Right renal cortex interstitium (tissue), 3 donors: Measurements from ENCODE around the gene ARFGAP2. TPM values are rescaled to one million over a fixed set of nuclear protein-coding genes. Genes with fewer than 3 reads are reported as not detected.

Experiments used
- DNase-seq, 3 donors: peaks; one replicate each; pipeline ENCODE4 v3.0.0-alpha.2; 2013; ENCODE audit warnings: low read depth in 3 of 3, low spot score in 2 of 3
- polyA plus RNA-seq, 3 donors: library from polyadenylated mRNA; unstranded; fragments of 120-200 nt; gene quantifications; one replicate each; pipeline ENCODE4 v1.2.1, GENCODE V29; 2013; ENCODE audit not compliant: insufficient read length in 3 of 3

The ARFGAP2 gene
- polyA plus RNA-seq, 3 donors = 80.1 to 81.6 (median 81.0) TPM

DNA sequence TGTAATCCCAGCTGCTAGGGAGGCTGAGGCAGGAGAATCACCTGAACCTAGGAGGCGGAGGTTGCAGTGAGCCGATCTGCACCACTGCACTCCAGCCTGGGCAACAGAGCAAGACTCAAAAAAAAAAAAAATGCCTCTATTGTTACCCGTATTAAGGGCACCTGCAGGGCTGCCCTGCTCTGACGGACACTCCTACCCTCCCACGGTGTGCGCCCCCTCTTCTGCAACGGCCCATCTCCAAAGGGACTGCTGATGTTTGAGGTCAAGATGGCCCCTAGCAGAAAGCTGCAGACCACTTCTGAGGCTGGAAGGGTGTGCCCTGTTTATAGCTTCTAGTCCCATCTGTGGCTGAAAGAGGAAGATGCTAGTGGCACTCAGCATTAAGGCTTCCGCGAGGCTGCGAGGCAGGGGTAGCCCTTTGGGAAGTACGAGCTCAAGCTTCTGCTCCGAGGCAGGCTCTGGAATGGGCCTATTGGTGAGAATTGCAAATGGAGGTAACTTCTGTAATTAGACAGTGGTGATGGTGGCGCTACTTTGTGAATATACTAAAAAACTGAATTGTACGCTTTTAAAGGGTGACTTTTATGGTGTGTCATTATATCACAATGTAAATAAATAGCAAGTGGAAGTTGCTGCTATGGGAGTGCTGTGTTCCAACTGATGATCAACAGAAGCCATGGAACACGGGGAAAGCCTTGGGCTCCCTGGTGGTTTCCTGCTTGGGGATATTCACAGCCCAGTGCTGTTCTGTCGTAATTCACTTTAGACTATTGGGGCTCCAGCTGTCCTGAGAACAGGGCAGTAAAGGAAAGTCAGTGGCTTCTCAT lies 24.3 kb downstream of the ARFGAP2 start:
- no peak for DNase-seq

DNA sequence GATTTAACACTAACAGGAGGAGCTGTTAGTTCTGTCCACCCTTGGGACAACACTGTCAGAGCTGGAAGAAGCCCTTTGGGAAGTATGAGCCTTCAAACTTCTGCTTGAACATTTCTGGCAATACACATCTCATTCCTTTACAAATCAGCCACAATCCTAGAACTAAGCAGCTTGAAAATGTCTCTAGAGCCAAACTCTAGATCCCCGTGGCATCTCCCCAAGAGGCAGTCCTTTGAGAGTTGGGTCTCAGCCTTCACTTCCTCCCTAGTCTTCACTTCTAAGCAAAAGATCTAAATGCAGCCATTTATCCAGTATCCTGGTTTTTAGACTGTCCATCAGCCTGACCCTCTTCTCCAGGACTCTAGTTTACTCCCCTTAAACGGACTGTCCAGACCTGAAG lies 26.9 kb downstream of the ARFGAP2 start:
- DNase-seq = no peak

DNA sequence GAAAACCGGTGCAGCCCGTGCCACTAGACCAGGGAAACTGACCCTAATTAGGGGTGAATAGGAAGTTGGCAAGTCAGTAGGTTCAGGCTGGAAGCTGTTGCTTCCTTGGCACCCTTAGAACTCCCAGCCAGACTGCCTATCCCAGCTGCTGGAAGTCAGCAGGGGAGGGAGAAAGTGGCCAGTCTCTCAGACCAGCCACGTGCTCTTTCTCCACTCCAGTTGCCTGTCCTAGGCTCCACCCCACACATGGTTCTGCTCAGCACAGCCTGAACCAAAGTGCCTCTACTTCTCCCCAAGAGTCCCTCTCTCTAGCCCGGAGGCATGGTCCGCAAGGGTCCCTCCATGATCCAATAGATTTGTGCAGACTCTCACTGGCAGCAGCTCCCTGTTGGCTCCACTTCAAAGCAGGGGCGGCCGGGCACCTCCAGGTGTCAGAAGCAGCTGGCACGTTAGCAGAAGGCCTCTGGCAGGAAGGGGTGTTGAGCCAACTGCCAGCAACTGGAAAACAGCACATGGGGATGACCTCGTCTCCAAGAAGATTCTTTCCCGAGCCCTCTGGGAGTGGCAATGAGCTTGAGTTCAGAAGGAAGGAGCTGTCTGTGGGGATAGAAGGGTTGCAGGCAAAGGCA lies 27.7 kb downstream of the ARFGAP2 start:
- DNase-seq = no peak

DNA sequence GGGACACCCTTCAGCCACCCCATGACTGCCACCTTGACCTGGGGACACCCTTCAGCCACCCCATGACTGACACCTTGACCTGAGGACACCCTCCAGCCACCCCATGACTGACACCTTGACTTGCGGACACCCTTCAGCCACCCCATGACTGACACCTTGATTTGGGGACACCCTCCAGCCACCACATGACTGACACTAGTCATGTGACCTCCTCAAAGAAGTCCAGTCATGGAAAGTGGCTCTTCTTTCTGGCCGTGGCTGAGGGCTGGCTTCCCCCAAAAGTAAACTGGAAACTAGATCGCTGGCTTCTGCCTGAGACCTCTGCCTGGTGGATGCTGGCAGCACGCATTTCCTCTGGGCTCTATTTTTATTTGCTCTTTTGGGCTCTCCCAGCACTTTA lies 28.4 kb downstream of the ARFGAP2 start:
- DNase-seq = no peak

DNA sequence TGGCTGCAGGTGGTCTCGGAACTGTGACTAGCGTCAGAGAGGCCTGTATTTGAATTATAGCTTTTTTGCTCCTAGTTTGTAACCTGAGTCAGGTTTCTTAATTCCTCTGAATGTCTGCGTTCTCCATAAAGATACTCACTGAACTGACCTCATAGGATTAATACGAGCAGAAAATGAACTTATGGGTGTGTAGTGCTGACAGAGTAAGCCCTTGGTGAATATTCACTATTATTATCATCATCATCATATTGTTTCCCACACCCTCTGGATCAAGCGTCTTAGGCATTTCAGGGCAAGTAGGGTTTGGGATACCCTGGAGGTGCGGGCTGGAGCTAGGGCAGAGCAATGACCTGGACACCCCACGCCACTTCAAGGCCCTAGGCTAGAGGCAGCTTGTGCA lies 29.0 kb downstream of the ARFGAP2 start:
- DNase-seq = no peak

DNA sequence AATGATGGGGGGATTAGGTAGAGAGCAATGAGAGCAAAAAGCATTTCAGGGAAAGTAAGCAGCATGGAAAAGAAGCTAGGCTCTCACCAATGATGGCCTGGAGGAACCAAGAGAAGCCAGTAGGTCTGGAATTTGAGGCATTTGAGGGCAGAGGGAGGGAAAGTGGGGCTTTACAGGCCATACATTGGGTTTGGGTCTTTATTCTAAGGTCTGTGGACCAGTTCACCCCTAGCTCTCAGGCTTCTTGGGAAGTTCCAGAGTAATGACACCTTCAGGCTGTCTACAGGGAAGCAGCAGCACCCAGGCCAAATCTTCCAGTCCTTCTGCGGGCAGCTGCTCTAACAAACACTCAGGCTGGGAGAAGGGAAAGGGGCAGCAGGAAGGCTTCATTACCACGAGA lies 29.4 kb downstream of the ARFGAP2 start:
- no peak for DNase-seq

DNA sequence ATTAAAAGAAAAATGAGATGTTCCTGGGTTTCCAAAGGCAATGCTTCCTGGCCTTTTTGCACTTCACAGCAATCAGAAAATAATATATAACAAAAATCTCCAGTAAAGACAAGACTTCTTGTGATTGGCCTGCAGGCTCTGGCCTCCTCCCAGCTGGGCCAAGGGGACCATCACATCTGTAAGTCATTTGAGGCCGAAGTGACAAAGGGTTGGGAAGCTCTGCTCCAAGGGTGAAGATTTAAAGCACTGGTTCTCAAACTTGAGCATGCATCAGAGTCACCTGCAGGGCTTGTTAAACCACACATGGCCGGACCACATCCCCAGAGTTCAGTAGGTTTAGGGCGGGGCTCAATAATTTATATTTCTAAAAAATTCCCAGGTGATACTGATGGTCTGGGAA lies 32.1 kb downstream of the ARFGAP2 start:
- no peak for DNase-seq

DNA sequence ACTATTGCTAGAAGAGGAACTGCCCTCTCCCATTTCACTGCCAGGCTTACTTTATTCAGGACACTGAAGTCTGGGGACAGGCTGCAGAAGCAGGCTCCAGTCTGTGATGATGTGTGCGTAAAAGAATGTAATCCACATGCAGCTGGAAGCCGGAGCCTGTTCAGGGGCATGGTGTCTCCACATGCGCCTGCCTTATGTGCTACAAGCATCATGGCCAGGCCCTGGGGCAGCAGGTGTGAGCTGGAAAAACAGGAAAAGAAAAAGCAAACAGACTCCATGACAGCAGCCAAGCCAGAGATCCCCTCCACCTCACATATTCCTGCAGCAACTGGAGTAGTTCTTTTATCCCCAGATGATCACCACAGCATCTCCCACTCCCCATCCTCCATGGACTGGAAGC lies 33.4 kb downstream of the ARFGAP2 start:
- DNase-seq = no peak

DNA sequence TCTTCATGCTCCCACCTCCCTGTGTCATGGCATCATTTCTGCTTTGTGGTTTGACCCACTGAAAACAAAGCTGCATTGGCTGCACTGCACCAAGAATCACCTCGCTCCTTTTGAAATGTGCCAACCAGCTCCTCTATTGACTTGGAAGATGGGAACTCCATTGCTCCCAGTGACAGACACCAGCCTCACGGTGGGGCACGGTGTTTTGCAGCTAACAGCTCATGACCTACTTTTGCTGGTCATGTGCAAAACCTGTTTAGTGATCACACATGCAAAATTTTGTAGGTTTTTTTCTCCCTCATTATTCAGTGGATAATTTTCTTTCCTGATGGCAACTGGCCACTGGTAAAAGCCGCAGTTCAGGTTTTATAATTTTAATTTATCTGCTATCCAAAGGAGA lies 36.8 kb downstream of the ARFGAP2 start:
- no peak for DNase-seq

DNA sequence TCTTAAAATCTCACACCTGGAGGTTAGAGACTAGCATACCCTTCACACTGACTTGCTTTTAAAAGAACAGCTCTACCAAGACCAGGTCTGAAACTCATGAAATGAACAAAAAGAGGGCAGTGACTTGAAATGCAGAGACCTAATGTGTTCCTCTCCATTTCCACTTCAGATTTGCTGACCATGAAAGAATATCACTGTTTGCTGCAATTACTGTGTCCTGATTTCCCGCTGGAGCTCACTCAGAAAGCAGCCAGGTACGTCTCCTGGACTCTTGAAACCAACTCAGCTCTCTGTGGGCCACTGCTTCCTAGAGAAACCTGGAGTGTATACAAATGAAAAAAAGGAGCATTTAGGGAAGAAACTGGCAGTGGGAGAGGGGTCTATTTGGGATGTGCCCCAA lies 39.2 kb downstream of the ARFGAP2 start:
- DNase-seq = no peak

DNA sequence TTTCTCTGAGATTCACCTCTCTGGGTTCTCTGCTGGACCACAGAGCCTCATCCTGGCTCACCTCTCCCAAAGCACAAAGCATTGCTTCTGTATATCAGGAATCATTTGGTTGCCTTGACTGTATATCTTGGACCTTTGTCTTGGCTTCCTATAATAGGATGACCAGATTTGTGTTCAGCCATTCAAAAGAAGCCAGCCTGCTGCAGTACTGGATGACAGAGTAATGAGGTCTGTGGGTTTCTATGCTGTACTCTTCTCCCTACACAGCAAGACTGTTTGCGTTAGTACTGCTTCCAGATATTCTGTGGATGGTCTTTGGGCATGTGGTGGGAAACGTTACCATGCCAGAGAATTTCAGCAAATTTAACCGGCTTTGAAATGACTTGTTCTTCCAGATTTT lies 39.8 kb downstream of the ARFGAP2 start:
- DNase-seq = no peak

DNA sequence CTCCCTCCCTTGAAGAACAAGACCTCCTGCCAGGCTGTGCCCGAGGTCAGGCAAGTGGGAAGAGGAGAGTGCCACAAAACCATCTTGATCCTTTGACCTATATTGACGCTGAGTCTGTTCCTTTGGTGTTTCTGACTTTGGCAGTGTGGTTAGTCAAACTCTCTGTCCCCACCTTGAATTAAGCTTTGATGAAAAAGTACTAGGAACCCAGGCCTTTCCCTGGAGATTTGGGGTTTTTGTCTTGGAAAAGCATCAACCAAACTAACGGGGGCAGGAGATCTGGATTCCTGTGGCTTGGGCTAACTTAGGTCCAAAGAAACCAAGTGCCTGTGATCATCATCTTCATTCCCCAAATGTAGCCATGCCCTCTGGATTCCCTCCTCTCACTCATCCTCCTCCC lies 40.4 kb downstream of the ARFGAP2 start:
- no peak for DNase-seq

DNA sequence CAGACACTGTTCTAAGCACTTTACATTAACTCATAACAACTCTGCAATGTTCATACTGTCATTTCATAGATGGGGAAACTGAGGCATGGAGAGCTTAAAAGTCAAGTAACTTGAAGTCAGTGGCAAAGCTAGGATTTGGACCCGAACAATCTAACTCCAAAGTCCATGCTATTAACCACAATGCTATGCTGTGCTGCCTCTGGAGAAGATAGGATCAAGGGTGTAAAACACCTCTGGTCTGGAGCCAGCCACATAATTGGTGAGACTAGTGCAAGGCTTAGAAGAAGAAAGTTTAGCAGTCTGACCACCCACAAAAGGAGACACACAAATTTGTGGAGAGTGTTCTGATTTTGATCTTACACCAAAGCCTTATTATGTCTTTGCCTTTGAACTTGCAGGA lies 43.7 kb downstream of the ARFGAP2 start:
- no peak for DNase-seq

DNA sequence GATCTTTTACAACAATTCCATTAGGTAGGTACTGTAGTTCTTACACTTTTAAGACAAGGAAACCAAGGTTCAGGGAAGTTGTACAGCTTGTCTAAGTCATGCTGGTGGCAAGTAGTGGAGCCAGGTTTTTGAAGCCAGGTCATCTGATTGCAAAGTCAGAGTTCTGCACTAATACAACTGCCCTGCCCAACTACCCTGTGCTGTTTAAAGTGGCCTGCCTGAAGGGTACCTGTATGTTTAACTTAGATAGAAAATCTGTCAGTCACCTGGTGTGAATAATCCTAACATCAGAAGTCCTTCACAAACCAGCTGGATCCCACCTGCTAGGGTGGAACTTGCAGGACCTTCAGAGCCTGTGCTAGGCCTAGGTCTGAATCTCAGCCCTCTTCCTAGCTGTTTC lies 44.2 kb downstream of the ARFGAP2 start:
- no peak for DNase-seq

DNA sequence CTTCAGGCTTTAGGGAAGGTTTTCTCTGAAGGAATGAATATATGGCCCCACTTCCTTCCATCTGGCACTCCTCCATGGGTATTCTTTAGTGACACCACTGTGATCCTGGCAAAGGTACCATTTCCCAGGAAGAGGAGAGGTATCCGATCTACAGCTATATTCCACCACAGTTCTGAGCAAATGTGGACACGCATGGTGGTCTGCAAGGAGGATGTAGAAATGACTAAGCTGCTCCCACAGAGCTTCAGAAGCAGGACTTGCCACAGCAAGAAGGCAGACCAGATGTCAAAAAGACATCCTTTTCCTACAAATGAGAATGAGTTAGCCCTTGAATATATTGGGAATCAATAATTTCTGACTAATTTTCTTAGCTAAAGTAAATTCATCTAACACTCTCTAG lies 45.5 kb downstream of the ARFGAP2 start:
- no peak for DNase-seq

DNA sequence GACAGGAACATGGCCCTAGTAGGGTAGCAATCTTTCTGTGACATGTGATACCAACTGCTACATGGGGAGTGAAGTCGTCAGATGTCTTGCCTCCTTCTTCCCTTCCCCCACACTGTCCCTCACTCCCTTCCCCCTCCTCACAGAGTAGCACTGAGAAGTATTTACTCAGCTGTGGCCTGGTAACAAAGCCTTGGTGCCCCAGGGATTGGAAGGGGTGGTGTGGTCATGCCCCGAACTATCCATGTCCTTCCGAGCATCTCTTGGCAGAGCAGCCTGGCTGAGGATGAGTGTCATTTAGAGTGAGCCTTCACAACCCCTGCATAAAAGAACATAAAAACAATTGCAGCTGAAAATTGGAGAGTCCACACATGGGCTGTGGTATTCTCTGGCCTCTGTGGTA lies 46.1 kb downstream of the ARFGAP2 start:
- no peak for DNase-seq

DNA sequence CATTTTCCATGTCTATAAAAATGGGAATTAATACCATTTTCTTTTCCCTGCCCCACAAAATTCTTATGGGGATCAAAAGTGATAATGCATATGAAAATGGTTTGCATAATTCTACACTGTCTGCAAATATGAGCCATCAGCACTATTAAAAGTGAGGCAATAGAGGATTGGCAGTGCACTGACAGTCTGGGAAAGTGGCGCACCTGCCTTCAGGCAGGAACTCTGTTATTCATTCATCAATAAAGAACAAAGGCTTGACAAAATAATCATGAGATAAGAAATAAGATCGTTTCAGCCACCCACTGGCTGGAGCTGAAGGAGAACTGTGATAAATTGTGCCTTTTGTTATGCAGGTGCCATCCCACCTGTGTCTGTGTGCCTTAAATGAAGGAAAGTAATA lies 49.5 kb downstream of the ARFGAP2 start:
- DNase-seq = no peak

DNA sequence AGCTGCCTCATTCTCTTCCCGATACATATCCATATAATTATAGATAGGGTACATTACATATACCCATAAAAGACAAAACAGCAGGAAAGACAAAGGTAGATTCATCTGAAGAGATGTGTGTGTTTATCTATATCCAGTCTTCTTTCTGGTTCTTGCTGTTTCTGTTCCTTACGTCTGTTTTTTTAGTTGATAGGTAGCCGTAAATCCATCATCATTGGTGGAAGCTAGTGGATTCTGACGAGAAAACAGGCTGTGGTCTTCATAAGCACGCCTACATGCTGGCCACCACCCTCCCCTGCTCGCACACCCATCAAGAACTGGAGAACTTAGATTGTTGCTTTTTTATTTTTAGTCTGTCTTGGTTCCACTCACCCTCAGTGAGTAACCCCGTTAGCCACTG lies 51.6 kb downstream of the ARFGAP2 start:
- DNase-seq = no peak

DNA sequence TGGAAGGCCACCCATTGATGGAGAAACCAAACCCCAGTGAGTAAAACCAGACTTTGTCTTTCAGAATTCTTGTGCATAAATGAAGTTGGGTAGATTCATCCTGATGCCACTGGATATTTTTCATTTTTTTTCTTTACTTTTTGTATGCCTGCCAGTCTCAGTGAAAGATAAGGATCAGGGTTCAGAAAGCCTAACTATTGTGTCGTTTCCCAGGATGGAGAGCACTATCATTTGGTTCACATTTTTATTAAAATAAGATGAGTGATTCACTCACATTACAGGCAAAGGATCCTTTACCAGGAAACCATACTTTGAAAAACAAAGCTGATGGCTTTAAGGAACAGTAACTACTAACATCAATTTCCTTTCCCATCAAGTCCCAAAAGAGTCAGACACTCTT lies 52.0 kb downstream of the ARFGAP2 start:
- DNase-seq = no peak

DNA sequence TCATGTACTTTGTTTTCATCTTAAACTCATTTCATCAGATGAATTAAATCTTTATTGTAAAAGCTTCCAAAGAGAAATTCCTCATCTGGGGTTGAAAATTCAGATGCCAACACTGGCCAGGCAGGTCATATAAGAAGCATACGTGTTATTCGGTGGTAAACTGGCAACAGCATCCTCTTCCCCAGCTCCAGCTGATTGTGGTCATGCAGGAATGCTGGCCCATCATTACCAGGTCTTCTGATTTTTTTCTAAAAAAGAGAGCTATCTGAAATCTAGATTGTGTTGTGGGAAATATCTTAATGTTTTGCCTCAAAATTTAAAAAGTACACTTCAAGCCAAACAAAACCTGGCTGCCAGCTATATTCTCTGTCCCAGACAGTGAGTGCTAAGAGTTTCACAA lies 53.6 kb downstream of the ARFGAP2 start:
- no peak for DNase-seq

DNA sequence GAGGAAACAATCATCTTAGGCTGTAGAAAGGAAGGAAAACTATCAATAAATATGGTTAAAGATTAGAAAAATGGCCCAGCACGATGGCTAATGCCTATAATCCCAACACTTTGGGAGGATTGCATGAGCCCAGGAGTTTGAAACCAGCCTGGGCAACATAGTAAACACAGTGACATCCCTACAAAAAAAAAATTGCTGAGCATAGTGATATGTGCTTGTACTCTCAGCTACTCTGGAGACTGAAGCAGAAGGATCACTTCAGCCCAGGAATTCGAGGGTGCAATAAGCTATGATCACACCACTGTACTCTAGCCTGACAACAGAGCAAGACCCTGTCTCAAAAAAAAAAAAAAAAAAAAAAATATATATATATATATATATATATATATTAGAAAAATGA lies 54.9 kb downstream of the ARFGAP2 start:
- DNase-seq = no peak

DNA sequence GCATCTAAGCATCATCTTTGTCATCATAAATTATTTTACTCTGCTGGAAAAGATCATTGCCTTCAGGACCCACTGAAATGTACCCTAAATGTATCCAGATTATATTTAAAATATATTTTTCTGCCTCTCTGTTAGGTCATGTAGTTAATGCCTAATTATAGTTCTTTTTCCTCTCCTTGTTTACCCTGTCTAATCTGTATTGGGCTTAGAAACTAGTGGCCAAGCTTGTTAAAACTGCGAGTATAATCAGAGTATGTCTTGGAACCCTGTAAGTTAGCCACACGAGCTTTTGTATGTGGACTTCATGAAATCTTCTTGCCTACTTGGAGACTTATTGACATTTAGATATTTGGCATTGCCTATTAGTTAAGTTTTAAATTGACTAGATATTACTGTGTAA lies 55.6 kb downstream of the ARFGAP2 start:
- no peak for DNase-seq
